Adrenal gland (tissue), 12 donors: Measurements from ENCODE around the gene RYR3. TPM values are rescaled to one million over a fixed set of nuclear protein-coding genes. Genes with fewer than 3 reads are reported as not detected.

Source experiments
- DNase-seq, 7 donors: peaks; one replicate each; pipeline ENCODE4 v3.0.0-alpha.2; 2019 to 2020
- H3K27ac ChIP-seq, 5 donors: fragments of 200-600 bp; sonication (generic) in 4 of 5; 1 replicate in 3 of 5; 2 replicates in 2 of 5; pipeline versions ENCODE4 v1.5.1 to v1.8.0; 2016 to 2020; ENCODE audit warnings: mild to moderate bottlenecking in 1 of 5
- H3K27me3 ChIP-seq: fragments of 200-600 bp; 2 replicates; pipeline ENCODE4 v1.8.0; 2021
- H3K36me3 ChIP-seq, 2 donors: fragments of 200-600 bp; replicated peaks in 1 of 2; 1 replicate in 1 of 2; 2 replicates in 1 of 2; pipeline versions ENCODE4 v1.5.1 to v1.8.0; 2018 to 2022
- H3K4me1 ChIP-seq, 2 donors: fragments of 200-600 bp; replicated peaks in 1 of 2; 1 replicate in 1 of 2; 2 replicates in 1 of 2; pipeline versions ENCODE4 v1.5.1 to v1.8.0; 2018 to 2021
- H3K4me3 ChIP-seq, 4 donors: fragments of 200-600 bp; sonication (generic) in 3 of 4; one replicate each; pipeline ENCODE4 v1.5.1; 2016 to 2018
- H3K9me3 ChIP-seq, 3 donors: fragments of 200-600 bp; sonication (generic) in 1 of 3; replicated peaks in 1 of 3; 1 replicate in 2 of 3; 2 replicates in 1 of 3; pipeline versions ENCODE4 v1.5.1 to v1.8.0; 2016 to 2021
- CTCF ChIP-seq, 6 experiments: fragments of 450-650 bp in 4 of 6; fragments of 200-600 bp in 2 of 6; sonication (generic) in 1 of 6; IDR thresholded peaks; 1 replicate in 5 of 6; 2 replicates in 1 of 6; pipeline versions ENCODE4 v1.5.1 to v1.8.0; 2016 to 2021; ENCODE audit warnings: antibody characterized with exemption in 6 of 6, mild to moderate bottlenecking in 2 of 6, moderate library complexity in 1 of 6
- POLR2A ChIP-seq, 2 donors: fragments of 450-650 bp; IDR thresholded peaks; one replicate each; pipeline ENCODE4 v1.6.1; 2017; ENCODE audit warnings: antibody characterized with exemption in 2 of 2, mild to moderate bottlenecking in 2 of 2, moderate library complexity in 1 of 2
- WGBS, 4 donors: extraction: QIAGEN DNeasy Blood & Tissue Kit in 2 of 4; methylation state at CpG; one replicate each; pipeline versions ENCODE4 v1.1.5 to v1.1.7; 2013 to 2017; 5-methylcytosine and 5-hydroxymethylcytosine counted together
- intact Hi-C, 2 donors: fragments of 100-400 bp; cut with DNase I; formaldehyde crosslinking; loops; one replicate each; pipeline versions ENCODE4 v1.14.1 to v1.15.0; 2022 to 2023
- polyA plus RNA-seq, 3 donors: library from polyadenylated mRNA; stranded (reverse); fragments of 200-250 nt in 2 of 3; fragments of 350-450 nt in 1 of 3; fragmentation: Illumina TruSeq in 1 of 3; extraction: RNeasy Lipid Tissue Mini Kit (QIAGEN cat#74804) in 1 of 3; gene quantifications; one replicate each; pipeline ENCODE4 v1.2.3, GENCODE V29; 2013 to 2014
- total RNA-seq, 9 donors: library from RNA; depleted of rRNA in 4 of 9; stranded (reverse); fragments of >200 nt in 4 of 9; fragments of 120-200 nt in 1 of 9; fragmentation: NEBNext Ultra II Directional in 1 of 9; extraction: Animal tissue kit (Norgen Biotek cat#: 25700) in 1 of 9; gene quantifications; one replicate each; pipeline versions ENCODE4 v1.1.0 to v1.2.4, GENCODE V29; 2013 to 2023
- donor health status: healthy with polysubstance abuse.
- donor health status: Bipolar disorder and iron deficiency.
- donor health status: DM: yes; HTN: yes; CAD: no.
- donor health status: DM: no; HTN: no; CAD: no.
- donor health status: DM: no; HTN: no; CAD: no.
- donor health status: DM: yes; HTN: yes; CAD: no.

Gene RYR3
- total and polyA plus RNA-seq, 12 donors: 0.32 to 60.7 (median 3.4) TPM

- TF ChIP-seq CTCF (IDR thresholded peaks at IDR 0.05): no peak
- TF ChIP-seq POLR2A (IDR thresholded peaks at IDR 0.05): no peak
- no peaks in the 10 kb centered on the region for H3K36me3 ChIP-seq
- DNase-seq: no peak
- H3K27ac ChIP-seq: no peak overlapping the region
- no peaks in the 10 kb centered on the region for H3K4me1 ChIP-seq
- H3K4me3 ChIP-seq: no peak overlapping the region
- intact Hi-C loops: no loop called here
- H3K9me3 ChIP-seq: no peaks in the 10 kb centered on the region
- WGBS, 4 donors: 77 to 85% (median 79%) methylated on average over 3 of the region's 3 CpGs
- no peaks in the 10 kb centered on the region for H3K27me3 ChIP-seq
Observed at GRCh38 chr15:33384307-33384706, 73.5 kb downstream of the RYR3 start.

- intact Hi-C loops: no loop called here
- WGBS, 4 donors: 74 to 90% (median 86%) methylated on average over 3 of the region's 3 CpGs
- no peaks in the 10 kb centered on the region for H3K9me3 ChIP-seq
- no peaks in the 10 kb centered on the region for H3K4me1 ChIP-seq
- H3K4me3 ChIP-seq: no peak overlapping the region
- H3K27ac ChIP-seq: no peak overlapping the region
- TF ChIP-seq POLR2A (IDR thresholded peaks at IDR 0.05) (no peak), CTCF (IDR thresholded peaks at IDR 0.05) (no peak)
- H3K36me3 ChIP-seq: no peaks in the 10 kb centered on the region
- DNase-seq: no peak
- no peaks in the 10 kb centered on the region for H3K27me3 ChIP-seq
Observed at GRCh38 chr15:33392453-33392852, 81.7 kb downstream of the RYR3 start.

GRCh38 chr15:33393546-33393945, 82.8 kb downstream of the RYR3 start:
- DNase-seq: no peak
- no peaks in the 10 kb centered on the region for H3K4me1 ChIP-seq
- intact Hi-C loops: no loop called here
- TF ChIP-seq POLR2A (IDR thresholded peaks at IDR 0.05) (no peak), CTCF (IDR thresholded peaks at IDR 0.05) (no peak)
- no peaks in the 10 kb centered on the region for H3K36me3 ChIP-seq
- no peaks in the 10 kb centered on the region for H3K27me3 ChIP-seq
- H3K4me3 ChIP-seq: no peak overlapping the region
- WGBS, 4 donors: 60 to 88% (median 82%) methylated on average over 6 of the region's 6 CpGs
- no peaks in the 10 kb centered on the region for H3K9me3 ChIP-seq
- H3K27ac ChIP-seq: no peak overlapping the region

GRCh38 chr15:33395321-33395720, 84.6 kb downstream of the RYR3 start:
- no peaks in the 10 kb centered on the region for H3K4me1 ChIP-seq
- no peak overlapping the region for H3K27ac ChIP-seq
- intact Hi-C loops: no loop called here
- no peaks in the 10 kb centered on the region for H3K27me3 ChIP-seq
- H3K4me3 ChIP-seq: no peak overlapping the region
- no peaks in the 10 kb centered on the region for H3K36me3 ChIP-seq
- TF ChIP-seq CTCF (IDR thresholded peaks at IDR 0.05): no peak
- TF ChIP-seq POLR2A (IDR thresholded peaks at IDR 0.05): no peak
- DNase-seq: no peak
- no peaks in the 10 kb centered on the region for H3K9me3 ChIP-seq
- 71 to 87% (median 82%) methylated on average over 7 of the region's 7 CpGs for WGBS, 4 donors
